Panc1 (cell line): ENCODE measurements around the gene ANGPTL4. TPM values are rescaled to one million over a fixed set of nuclear protein-coding genes. Genes with fewer than 3 reads are reported as not detected.
"Not testable (repeated sequence)": the region's sequence is repeated elsewhere in the genome, so short reads cannot be mapped to it uniquely, and the experiment has no call there.

Source experiments
- ATAC-seq: fragments of 200-7000 bp; cut with Tn5 transposase; 2 replicates; pipeline ENCODE4 v1.9.1; 2020; ENCODE audit warnings: mild to moderate bottlenecking, moderate library complexity
- BruUV-seq: library from RNA; stranded (reverse); fragments of 400-500 nt; replicated peaks from 2 replicates; lab custom pipeline; 2021; lab: Mats Ljungman, UMichigan
- CTCF ChIA-PET: fragments of 300-600 bp; sonication (Branson Sonifier 250); formaldehyde crosslinking; loops from one replicate; lab custom pipeline; 2022; ENCODE audit warnings: antibody characterized with exemption; lab: Charles Lee
- POLR2A ChIA-PET: fragments of 300-600 bp; sonication (Branson Sonifier 250); formaldehyde crosslinking; loops from one replicate; lab custom pipeline; 2022; ENCODE audit warnings: antibody characterized with exemption; lab: Charles Lee
- DNase-seq: peaks from one replicate; pipeline ENCODE4 v3.0.0-alpha.2; 2010; ENCODE audit warnings: low read depth, low spot score
- H3K27ac ChIP-seq: 2 replicates; pipeline ENCODE4 v1.5.1; 2011; ENCODE audit warnings: mild to moderate bottlenecking, low read length, inconsistent platforms
- H3K27me3 ChIP-seq: fragments of 200-500 bp; sonication (Bioruptor generic); 2 replicates; pipeline ENCODE4 v1.6.0; 2014; ENCODE audit warnings: low read length, inconsistent platforms; ENCODE audit not compliant: control insufficient read depth, insufficient read depth
- H3K36me3 ChIP-seq: fragments of 200-500 bp; sonication (Bioruptor generic); 2 replicates; pipeline ENCODE4 v1.5.1; 2014; ENCODE audit warnings: inconsistent platforms, mild to moderate bottlenecking, low read length, moderate library complexity; ENCODE audit not compliant: control insufficient read depth, insufficient read depth
- H3K4me1 ChIP-seq: 2 replicates; pipeline ENCODE4 v1.5.1; 2011; ENCODE audit warnings: inconsistent platforms, mild to moderate bottlenecking, low read length, moderate library complexity; ENCODE audit not compliant: control insufficient read depth, insufficient read depth
- H3K4me3 ChIP-seq, 2 experiments: 2 replicates each; pipeline ENCODE4 v1.5.1; 2011 to 2012; ENCODE audit warnings: low read depth in 2 of 2, low read length in 2 of 2, mild to moderate bottlenecking in 2 of 2, inconsistent platforms in 1 of 2, moderate library complexity in 1 of 2
- H3K9me3 ChIP-seq: fragments of 200-500 bp; sonication (Bioruptor generic); 2 replicates; pipeline ENCODE4 v1.5.1; 2014; ENCODE audit warnings: low read depth, mild to moderate bottlenecking, inconsistent platforms, low read length, moderate library complexity; ENCODE audit not compliant: control insufficient read depth, insufficient read depth
- CTCF ChIP-seq: fragments of 450-650 bp; IDR thresholded peaks from 2 replicates; pipeline ENCODE4 v1.5.1; 2017; ENCODE audit warnings: mild to moderate bottlenecking
- POLR2AphosphoS5 ChIP-seq: IDR thresholded peaks from 2 replicates; pipeline ENCODE4 v1.6.1; 2012; ENCODE audit warnings: mild to moderate bottlenecking, low read depth, low read length, moderate library complexity
- REST ChIP-seq, 2 experiments: IDR thresholded peaks; 2 replicates each; pipeline ENCODE4 v1.6.1; 2011 to 2012; ENCODE audit warnings: low read depth in 2 of 2, control low read depth in 1 of 2, low read length in 1 of 2, mild to moderate bottlenecking in 1 of 2, moderate library complexity in 1 of 2; ENCODE audit not compliant: insufficient read depth in 1 of 2
- SIN3A ChIP-seq: IDR thresholded peaks from 2 replicates; pipeline ENCODE4 v1.6.1; 2012; ENCODE audit warnings: low read depth, mild to moderate bottlenecking, low read length, moderate library complexity, borderline replicate concordance; ENCODE audit not compliant: insufficient read depth
- TCF7L2 ChIP-seq: IDR thresholded peaks from 2 replicates; pipeline ENCODE4 v1.6.1; 2011; ENCODE audit warnings: mild to moderate bottlenecking, low read depth, low read length, inconsistent platforms
- in situ Hi-C: cut with HindIII; loops from 2 replicates; pipeline ENCODE4 v1.10.0; 2016; ENCODE audit warnings: low sequenced_read_pairs, low pct_unique_long_range_greater_than_20kb
- intact Hi-C: fragments of 100-400 bp; cut with micrococcal nuclease; formaldehyde crosslinking; loops from one replicate; pipeline ENCODE4 v1.10.0; 2022; ENCODE audit not compliant: unreplicated experiment
- total RNA-seq: library from RNA; stranded (reverse); gene quantifications from one replicate; pipeline ENCODE4 v1.2.1, GENCODE V29; 2021; ENCODE audit not compliant: unreplicated experiment

ANGPTL4 gene
- total RNA-seq, 1 experiment from 2014 or later, result 46.6 TPM

GRCh38 chr19:8386419-8386818 lies 22.5 kb downstream of the ANGPTL4 start:
- CTCF ChIA-PET, in situ Hi-C loops, H3K27ac ChIP-seq, intact Hi-C loops, BruUV-seq, POLR2A ChIA-PET, ATAC-seq, DNase-seq, H3K4me3 ChIP-seq, H3K36me3 ChIP-seq, H3K27me3 ChIP-seq, H3K9me3 ChIP-seq: not testable (repeated sequence)
- peaks cover 11% of the 10 kb centered on the region for H3K4me1 ChIP-seq

GRCh38 chr19:8386990-8387389 lies 23.0 kb downstream of the ANGPTL4 start:
- BruUV-seq, result no TSS peak
- H3K9me3 ChIP-seq, result no peaks in the 10 kb centered on the region
- H3K27me3 ChIP-seq, result no peaks in the 10 kb centered on the region
- ChIA-PET CTCF (no interaction called here), POLR2A (no interaction called here)
- ATAC-seq (no peak), DNase-seq (no peak)
- in situ Hi-C loops, result no loop called here
- H3K36me3 ChIP-seq, result no peaks in the 10 kb centered on the region; the same call in 1 of the 2 replicates
- intact Hi-C loops, result no loop called here
- peaks cover 17% of the 10 kb centered on the region for H3K4me1 ChIP-seq
- no peak overlapping the region for H3K27ac ChIP-seq
- TF ChIP-seq SIN3A (no peak), POLR2AphosphoS5 (no peak), CTCF (no peak), TCF7L2 (no peak), REST (IDR thresholded peaks at IDR 0.05; ENCODE audit: insufficient read depth in 1 of 2, low read depth in 2 of 2, low read length in 1 of 2) (no peak)
- no peak overlapping the region for H3K4me3 ChIP-seq

GRCh38 chr19:8387688-8388611 lies 24.0 kb downstream of the ANGPTL4 start:
- Histone ChIP-seq H3K4me3 (no peak overlapping the region), H3K36me3 (no peaks in the 10 kb centered on the region; the same call in 1 of the 2 replicates), H3K9me3 (no peaks in the 10 kb centered on the region), H3K4me1 (peaks cover 25% of the 10 kb centered on the region), H3K27me3 (no peaks in the 10 kb centered on the region), H3K27ac (peak overlapping the region; percentile 57)
- CTCF ChIA-PET, result no interaction called here
- no peak for DNase-seq
- in situ Hi-C loops, result no loop called here
- intact Hi-C loops, result no loop called here
- POLR2A ChIA-PET, result no interaction called here
- TSS peak; percentile 60 for BruUV-seq
- TF ChIP-seq SIN3A (no peak), TCF7L2 (no peak), CTCF (no peak), REST (IDR thresholded peaks at IDR 0.05; ENCODE audit: insufficient read depth in 1 of 2, low read depth in 2 of 2, low read length in 1 of 2) (no peak), POLR2AphosphoS5 (no peak)
- ATAC-seq, result no peak
